SK-N-MC (cell line): ENCODE measurements around the gene OR1J1.

Experiments
- EZH2 ChIP-seq: fragments of 200-600 bp; sonication (generic); IDR thresholded peaks from one replicate; pipeline ENCODE4 v1.6.1; 2017; ENCODE audit warnings: antibody characterized with exemption
- FOXP2 ChIP-seq: optimal IDR thresholded peaks from 2 replicates; pipeline ENCODE3; 2011; ENCODE audit warnings: mild to moderate bottlenecking, moderate library complexity; ENCODE audit not compliant: insufficient read depth; ENCODE audit errors: extremely low read length, control extremely low read depth
- POLR2AphosphoS5 ChIP-seq: IDR thresholded peaks from 2 replicates; pipeline ENCODE4 v1.6.1; 2012; ENCODE audit warnings: mild to moderate bottlenecking, low read depth, low read length, borderline replicate concordance

GRCh38 chr9:122518841-122519240 lies 41.1 kb upstream of the OR1J1 start, which contains the start of gene OR1J4:
- TF ChIP-seq POLR2AphosphoS5 (no peak), EZH2 (no peak), FOXP2 (no peak)
